CD4-positive, alpha-beta T cell treated with Interleukin-17A for 4 hours (primary cell): Measurements from ENCODE around the gene SHLD1.

Experiments used
- DNase-seq: peaks from one replicate; pipeline ENCODE4 v3.0.0-alpha.2; 2020; ENCODE audit warnings: mixed read lengths

Gene SHLD1

DNA sequence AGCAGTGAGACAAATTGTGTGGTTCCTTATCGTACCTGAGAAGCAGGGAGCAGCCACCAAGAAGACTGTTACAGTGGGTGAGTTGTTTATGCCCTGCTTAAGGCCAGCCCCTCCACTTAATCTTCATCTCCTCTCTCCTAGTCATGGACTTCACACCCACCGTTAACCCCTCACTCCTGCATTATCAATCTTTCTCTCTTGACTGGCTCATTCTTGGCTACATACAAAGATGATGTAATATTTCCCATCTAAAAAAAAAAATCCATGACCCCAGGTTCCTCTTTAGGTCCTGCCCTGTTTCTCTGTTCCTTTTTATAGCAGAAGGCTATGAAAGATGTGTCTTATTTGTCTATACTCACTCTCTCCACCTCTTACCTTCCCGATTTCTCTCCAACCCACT lies 72.4 kb downstream of the SHLD1 start:
- DNase-seq = no peak

DNA sequence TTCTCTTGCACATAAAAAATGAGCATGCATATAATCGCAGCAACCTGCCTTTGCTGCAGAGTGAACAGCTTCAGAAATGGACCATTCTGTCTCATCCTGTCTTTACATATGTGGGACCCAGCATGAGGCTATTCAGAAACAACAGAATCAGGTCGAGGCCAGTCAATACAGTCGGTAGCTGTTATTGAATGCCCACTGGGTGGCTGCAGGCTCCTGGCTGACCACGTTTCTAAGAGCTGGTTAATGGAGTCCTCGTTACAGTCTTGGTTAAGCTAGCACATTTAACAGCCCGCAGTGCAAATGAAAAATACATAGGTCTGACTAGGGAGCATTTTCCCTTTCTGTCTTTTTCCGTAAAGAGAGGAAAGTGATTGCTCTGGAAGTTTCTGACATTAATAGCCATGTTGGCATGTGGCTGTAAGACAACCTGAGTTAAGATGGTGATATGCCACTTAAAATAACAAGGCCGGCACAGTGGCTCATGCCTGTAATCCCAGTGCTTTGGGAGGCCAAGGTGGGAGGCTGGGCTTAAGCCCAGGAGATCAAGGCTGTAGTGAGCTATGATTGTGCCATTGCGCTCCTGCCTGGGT lies 75.0 kb downstream of the SHLD1 start:
- DNase-seq = no peak

DNA sequence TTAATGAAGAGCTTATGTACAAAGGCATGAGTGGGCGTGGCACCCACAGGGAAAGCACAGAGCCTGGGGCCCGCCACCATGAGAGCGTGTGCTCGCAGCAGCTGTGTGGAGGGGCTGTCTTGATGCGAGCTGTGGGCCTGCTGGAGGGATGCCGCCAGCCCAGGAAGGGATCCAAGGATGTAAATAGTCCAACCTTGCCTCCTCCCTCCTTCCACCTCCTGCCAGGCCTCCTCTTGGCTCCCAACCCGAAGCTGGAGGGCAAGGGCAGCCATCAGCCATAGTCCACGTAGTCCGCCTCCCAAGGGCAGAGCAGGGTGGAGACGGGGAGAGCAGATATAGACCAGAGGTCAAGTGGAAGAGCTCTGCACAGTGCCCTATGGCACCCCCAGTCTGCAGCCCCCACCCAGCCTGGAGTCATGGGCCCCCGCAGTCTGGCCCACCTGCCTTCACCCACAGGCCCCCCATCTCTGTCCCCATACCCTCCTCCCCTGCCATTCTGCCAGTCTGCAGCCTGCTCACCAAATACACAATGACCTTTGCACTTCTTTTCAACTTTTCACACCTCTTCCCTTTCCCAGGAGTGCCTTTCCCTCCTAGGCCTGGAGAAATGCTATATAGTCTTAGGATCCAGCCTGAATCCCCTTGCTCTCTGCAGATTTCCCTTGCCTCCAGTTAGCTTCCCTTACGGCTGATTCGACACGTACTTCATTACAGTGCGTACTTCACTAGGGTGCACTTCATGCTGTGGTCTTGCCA lies 77.1 kb downstream of the SHLD1 start:
- no peak for DNase-seq

DNA sequence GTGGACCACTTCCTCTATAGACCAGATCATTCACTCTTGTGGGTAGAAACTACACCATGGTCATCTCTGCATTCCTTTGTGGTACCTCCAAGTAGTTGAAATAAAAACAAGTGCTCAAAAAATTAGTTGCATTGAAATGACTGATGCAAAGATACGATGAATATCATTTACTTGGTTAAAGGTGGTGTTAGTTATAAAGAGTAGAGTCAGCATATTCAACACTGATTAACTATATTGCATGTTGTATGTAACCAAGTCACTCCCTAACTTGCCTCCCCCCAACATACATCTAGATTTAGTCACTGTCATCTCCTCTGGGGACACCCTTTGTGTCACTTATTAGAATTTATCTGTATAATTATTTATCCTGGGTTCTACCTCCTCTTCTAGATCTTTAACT lies 77.7 kb downstream of the SHLD1 start:
- no peak for DNase-seq

DNA sequence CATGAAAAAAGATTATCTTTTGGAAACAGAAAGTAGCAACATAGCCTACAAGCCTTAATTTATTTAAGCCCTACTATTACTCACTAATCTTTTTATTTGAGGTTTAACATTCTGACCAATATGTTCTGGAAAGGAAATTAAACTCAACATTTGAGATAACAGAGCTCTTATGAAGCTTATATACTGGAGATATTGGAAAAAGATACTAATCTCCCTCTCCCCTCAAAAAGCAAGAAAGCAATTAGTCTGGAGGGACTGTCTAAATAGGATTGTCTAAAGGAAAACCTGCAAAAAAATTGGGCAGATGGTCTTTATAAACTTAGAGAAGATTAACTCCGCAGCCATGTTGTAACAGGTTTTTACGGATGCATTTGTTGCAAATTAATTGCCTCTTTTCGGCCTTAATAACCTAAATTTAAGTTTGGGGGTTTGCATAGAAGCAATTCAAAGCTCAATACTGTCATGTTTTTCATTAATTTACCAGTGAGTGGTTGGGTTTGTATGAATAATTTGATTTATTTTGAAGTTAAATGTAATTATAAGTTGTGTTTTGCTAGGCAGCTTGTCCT lies 79.1 kb downstream of the SHLD1 start:
- DNase-seq = no peak

DNA sequence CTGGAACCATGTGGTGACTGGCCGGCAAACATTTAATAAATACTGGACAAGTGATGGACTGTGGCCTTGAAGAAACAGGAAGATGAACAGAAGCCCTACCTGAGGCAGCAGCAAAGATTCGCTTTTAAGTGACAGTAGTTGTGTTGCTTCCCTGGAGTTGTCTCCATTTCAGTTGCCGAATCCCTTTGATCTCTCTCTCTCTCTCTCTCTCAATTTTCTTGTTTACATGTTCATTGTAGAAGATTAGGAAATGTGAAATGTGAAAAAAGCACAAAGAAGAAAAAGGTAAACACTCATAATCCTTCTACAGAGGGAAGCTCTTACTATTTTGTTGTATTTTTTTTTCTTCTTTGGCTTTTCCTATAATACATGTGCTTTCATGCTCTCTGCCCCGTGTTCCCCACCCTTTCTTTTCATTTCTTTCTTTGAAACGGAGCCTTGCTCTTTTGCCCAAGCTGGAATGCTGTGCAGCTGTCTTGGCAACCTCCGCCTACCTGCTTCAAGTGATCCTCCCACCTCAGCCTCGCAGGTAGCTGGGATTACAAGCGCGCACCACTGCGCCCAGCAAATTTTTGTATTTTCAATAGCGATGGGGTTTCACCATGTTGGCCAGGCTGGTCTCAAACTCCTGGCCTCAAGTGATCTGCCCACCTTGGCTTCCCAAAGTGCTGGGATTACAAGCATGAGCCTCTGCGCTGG lies 81.5 kb downstream of the SHLD1 start:
- DNase-seq = no peak

DNA sequence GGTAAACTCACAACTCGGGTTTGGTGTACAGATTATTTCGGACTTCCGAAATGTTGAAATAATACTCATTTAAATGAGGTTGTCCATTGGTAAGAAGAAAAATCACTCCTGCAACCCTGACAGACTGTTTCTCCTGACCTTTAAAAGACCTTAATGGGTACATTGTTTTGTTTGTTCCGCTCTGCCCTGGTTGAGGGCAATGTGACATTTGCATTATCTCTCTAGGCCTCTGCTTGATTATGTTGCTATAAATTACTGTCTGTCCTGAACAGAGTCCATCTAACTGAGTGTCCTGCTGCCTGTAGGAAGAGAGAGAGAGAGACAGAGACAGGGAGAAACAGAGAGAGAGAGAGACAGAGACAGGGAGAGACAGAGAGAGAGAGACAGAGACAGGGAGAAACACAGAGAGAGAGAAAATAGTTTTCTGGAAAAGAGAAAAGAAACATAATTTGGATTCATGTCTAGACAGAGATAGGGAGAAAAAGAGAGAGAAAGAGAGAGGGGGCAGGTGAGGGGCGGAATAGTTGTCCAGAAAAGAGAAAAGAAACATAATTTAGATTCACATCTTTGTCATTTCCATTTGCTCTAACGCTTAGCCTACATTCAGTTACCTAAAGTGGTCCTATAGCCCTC lies 83.2 kb downstream of the SHLD1 start:
- DNase-seq = no peak

DNA sequence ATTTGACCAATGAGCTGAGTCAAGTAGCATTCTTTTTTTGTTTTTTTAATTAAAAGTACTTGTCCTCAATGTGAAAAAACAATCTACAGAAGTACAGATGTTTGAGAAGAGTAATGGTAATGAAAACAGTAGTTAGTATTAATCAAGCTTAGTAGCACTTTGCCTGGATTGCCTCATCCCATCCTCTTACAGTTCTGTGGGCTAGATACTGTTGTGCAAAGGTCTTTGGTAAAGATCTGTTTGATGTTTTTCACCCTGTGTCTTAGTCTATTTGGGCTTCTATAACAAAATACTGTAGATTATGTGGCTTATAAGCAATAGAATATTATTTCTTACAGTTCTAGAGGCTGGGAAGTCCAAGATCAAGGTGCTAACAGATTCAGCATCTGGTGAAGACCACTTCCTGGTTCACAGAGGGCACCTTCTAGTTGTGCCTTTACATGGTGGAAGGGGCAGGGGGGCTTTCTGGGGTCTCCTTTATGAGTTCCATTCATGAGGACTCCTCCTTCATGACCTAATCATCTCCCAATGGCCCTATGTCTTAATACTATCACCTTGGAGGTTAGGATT lies 84.3 kb downstream of the SHLD1 start:
- DNase-seq = no peak

DNA sequence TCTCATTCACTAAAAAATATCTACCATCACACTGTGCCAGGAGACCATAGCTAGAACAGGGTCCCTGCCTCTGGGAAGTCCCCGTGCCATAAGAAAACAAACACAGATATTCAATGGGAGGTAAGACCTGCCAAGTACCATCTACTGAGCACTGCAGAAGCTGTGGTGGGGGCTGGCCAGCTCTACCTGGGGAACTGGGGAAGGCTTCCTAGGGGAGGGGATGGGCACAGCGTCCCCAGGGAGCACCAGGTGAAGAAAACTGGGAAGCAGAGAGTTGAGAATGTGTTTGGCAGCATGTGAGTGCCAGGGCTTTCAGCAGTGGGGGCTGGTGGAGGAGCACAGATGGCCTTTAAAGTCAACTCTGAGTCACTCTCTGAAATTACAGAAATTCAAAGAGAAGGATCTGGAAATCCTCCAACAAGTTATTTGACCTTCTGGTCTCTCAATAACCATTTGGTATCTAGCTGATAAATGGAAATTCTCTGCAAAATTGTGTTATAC lies 85.2 kb downstream of the SHLD1 start:
- DNase-seq = peak; percentile 61

DNA sequence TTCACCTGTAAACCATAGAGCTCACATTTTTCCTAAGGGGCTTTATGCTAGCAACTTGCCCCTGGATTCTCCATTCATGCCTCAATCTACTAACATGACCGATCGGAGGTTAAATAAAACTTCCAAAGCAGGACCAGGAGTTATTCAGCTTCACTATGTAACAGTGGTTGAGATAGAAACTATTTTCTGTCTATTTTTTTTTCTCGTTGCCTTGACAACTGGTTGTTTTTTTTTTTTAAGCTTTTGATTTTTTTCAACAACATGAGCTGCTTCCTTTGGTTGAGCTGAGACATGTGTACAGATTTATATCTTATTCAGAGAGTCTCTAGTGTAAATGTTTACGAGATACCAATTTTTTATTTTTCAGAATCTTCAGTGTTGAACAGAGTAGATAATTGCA lies 85.7 kb downstream of the SHLD1 start:
- no peak for DNase-seq

DNA sequence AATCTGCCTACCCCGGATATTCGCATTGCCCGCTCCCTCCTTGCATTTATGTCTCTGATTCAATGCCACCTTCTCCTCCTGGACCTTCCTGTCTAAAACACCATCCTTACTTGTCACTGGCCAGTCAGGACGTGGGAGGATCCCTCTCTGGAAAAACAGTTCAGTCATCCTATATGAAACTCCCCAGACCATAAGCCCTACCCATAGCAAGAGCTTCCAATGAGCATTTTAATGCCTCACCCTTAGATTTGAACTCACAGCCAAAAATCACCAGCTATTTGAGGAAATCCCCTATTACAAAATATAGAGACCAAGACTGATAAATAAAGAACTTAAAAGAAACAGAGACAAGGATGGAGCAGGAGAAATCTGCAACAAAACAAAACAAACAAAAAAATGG lies 86.4 kb downstream of the SHLD1 start:
- no peak for DNase-seq

DNA sequence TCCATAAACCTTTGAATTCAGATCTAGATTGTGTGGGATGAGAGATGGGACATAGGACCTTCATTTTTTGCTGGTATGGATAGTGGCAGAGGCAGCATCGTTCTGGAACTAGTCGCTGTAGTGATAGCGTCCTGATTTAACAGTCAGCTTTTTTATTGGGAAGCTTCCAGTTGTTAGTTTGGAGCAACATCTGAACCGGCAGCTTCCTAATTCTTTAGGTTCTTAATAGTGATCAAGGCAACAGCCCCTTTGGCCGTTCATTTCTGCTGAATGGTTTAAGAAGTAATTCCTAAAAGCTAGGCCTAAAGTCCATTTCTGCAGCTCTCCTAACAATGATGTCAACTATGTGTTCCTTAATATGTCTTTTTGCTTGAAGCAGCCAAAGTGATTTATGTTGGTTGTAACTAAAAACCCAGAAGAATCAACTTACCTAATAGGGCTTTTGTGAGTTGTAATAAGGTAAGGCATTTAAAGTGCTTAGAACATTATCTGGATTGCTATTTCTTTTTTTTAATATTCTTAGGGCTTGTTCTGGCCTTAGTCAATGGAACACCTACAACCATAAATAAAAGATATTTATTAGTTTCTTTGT lies 90.3 kb downstream of the SHLD1 start:
- no peak for DNase-seq

DNA sequence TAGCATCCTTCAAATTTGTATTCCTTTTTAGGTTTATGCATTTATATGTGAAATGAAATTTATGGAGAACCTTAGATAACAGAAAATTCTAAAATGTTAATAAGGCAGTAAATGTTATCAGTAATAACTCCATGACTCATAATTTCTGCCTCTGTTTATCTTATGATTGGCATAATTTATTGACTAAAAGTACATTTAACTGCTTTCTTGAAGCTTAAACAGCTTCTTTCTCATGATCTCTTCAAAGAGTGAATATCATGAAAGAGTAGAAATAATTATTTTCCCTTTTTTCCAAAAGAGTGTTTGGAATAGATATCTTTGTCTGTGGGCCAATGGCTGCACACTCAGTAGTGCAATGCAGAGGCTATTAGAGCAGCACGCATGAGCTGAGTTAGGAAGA lies 91.3 kb downstream of the SHLD1 start:
- DNase-seq = no peak

DNA sequence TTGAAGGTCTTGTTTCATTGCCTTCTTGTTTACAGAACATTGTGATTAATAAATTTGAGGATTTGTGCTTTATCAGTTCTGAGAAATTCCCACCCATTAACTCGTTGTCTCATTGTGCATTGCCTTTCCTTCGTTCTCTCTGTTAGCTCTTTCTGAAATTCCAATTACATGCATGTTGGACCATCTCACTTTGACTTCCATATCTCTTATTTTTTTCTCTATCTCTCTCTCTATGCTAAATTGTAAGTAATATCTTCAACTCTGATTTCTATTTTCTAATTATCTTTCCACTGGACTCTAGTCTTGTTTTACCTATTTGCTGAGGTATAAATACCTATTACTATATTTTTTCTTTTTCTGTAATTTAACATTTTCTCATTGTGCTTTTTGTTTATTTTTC lies 92.3 kb downstream of the SHLD1 start:
- DNase-seq = no peak

DNA sequence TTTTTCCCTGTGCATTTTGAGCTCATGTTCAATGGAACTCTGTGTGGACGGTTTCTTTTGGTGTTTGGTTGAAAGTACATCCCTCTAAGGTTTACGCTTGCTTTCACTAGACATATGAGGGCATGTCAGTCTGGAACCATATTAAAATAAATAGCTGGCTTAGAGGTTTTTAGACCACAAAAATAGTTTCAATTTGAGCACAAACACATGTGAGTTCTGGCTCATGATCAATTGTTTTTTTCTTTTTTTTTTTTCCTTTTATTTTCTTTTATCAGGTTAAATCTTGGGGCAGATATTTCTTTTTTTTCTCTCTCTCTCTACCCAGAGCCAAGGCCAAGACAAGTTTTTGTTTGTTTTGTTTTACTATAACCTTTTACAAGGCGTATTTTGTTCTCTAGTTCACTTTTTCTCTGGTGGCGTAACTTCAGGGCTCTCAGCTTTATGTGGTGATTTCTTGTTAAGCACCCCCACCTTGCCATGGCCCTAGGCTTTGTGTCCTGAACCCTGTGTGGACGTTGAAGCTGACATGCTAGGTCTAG lies 92.9 kb downstream of the SHLD1 start:
- DNase-seq = no peak

DNA sequence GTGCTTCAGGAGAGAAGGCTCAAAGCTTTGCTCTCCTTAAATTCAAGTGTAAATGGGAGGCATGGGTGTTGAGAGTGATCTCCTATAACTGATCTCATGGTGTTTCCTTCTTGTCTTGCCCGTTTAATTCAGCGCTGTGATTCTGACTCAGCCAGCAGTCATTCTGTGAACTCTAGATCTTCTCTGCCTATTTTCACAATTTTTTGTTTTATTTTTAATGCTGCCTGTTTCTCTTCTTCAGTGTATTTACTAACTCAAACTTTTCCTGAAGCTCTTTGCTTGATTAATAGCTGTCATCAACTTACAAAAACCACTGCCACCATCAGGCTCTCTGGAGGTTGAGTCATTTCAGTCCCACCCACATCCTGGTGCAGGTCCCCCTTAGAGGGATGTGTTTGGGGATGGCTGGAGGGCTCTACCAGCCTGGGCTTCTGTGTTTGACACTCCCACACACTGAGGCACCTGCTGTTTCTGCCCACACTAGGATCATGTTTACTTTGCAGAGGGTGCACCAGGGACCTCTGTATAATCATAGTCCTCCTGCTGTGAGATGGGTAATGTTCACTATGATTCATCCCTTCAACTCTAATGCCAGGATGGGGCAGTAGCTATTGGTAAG lies 94.0 kb downstream of the SHLD1 start:
- DNase-seq = peak; percentile 70

DNA sequence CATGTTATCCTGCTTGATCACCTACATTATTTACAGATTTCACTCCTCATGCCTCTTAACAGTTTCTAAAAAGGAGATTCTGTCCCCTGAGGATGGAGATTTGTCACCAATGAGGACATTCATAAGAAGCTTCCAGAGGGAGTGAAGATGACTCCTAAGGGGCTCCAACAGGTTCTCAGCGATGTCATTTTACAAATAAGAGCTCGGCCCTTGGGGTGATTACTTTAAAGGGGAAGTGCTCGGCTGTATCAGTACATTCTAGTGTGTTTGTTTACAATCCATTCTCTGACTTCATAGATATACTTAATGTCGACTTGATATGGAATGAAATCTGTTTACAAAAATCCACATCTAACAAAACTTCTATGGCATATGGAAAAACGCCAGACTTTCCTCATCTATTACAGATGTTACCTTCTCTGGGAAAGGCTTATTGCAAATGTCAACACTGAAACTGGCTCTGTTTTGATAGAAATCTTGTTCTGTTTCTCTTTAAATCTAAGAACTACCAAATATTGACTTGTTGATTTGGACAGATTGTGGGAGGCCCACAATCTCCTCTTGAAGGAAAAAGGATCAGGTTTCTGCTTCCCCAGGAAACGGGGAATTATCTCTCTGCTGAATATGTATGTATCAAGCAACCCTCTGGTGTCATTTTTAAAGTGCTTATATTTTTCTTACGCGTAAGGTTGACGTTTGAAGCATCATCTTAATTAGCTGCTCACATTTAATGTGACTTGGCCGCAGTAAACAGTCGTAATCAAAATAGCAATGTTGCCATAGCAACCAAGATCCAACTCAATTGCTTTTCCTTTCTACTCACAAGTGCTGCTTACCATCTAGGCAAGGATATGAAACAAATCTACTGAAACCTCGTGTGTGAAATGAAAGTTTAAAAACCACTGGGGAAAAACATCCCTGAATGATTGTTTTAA lies 95.7 kb downstream of the SHLD1 start:
- DNase-seq = no peak

DNA sequence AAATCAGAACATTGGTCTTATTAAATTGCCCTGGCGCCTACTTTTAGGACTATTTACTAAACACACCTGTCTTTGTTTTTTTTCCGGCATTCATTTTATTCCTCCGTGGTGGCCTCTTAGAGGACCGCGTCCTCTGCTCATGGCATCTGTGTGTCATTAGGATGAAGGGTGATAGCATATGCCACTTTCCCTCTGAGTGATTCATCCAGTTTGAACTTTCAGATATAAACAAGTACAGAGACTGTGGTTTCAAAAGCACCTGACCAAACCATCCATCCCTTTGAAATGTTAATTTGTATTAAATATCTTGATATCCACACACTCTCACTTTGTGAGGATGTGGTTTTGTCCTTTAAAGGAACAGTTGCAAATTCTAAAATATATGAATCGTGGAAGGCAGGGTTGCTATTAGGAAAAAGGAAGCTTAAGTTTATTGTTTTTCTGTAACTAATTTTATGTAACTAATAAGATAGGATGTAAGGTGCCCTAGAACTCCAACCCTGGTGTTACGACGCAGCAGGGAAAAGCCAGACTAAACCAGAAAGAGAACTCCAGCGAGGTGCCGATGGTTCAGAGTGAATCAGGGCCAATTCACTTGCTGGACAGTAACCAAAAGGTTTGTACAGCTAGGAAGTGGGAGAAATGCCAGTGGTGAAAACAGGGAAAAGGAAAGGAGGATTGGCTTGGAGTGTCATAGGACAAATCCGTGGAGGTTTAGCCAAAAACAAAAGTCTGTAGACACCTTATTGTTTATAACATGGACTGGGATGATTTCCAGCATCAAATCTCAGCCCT lies 98.7 kb downstream of the SHLD1 start:
- DNase-seq = peak; percentile 19

DNA sequence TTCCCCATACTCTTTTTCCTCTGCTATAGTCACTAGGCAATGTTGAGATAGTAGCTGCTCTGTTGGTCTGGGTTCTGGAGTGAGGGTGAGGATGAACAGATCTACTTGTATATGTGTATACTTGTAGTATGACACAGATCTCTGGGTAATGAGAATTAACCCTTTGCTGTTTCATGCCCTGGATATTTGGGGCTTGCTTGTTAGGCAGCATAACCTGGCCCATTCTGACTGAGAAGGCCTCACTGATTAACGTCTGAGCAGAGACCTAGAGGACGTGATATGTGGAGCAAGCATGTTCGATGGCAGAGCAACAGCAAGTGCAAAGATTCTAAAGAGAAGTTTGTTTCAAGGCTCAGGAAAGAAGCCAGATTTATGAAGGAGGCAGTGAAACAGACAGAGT lies 105.7 kb downstream of the SHLD1 start:
- DNase-seq = no peak

DNA sequence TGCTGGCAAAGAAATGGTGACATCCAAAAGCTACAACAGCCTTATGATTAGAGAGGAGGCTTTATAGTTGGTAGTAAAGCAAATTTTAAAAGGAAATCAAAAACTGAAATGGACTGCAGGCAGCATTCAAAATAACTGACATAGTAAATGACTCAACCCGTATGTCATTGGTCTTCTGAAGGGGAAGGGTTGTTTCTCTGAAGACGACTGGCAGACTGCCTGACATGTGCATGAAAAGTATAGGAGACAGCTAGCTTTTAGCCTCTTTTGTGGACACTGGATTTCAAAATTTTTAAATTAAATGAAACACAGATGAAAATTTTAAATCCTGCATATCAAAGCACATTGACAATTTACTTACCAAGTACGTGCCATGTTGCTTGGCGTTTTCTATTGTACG lies 109.4 kb downstream of the SHLD1 start:
- no peak for DNase-seq
